Mucosa of descending colon (tissue), 3 donors: ENCODE results near the gene CAMSAP2. TPM values are rescaled to one million over a fixed set of nuclear protein-coding genes. Genes with fewer than 3 reads are reported as not detected.

Experiments
- ATAC-seq: fragments of 200-7000 bp; cut with Tn5 transposase; one replicate; pipeline ENCODE4 v1.9.1; 2020; ENCODE audit warnings: mild to moderate bottlenecking, moderate library complexity
- DNase-seq, 3 donors: peaks; one replicate each; pipeline ENCODE4 v3.0.0-alpha.2; 2020
- H3K36me3 ChIP-seq: fragments of 200-600 bp; one replicate; pipeline ENCODE4 v1.8.0; 2021; ENCODE audit warnings: low read depth, mild to moderate bottlenecking
- H3K4me1 ChIP-seq: fragments of 200-600 bp; one replicate; pipeline ENCODE4 v1.8.0; 2021; ENCODE audit warnings: low read depth, mild to moderate bottlenecking
- H3K4me3 ChIP-seq: fragments of 200-600 bp; one replicate; pipeline ENCODE4 v1.8.0; 2021; ENCODE audit warnings: mild to moderate bottlenecking
- H3K9me3 ChIP-seq: fragments of 200-600 bp; one replicate; pipeline ENCODE4 v1.8.0; 2021; ENCODE audit warnings: mild to moderate bottlenecking
- CTCF ChIP-seq: fragments of 200-600 bp; IDR thresholded peaks from one replicate; pipeline ENCODE4 v1.8.0; 2022; ENCODE audit warnings: antibody characterized with exemption, mild to moderate bottlenecking
- intact Hi-C, 2 donors: fragments of 100-400 bp; cut with DNase I in 1 of 2; cut with micrococcal nuclease in 1 of 2; formaldehyde crosslinking; loops; one replicate each; pipeline versions ENCODE4 v1.11.0 to v1.11.1; 2022; cut with DNase I, micrococcal nuclease
- total RNA-seq, 3 donors: library from RNA; stranded (reverse); fragmentation: NEBNext Ultra II Directional in 2 of 3; extraction: Animal tissue kit (Norgen Biotek cat#: 25700) in 2 of 3; gene quantifications; one replicate each; pipeline versions ENCODE4 v1.2.1 to v1.2.4, GENCODE V29; 2021 to 2023
- donor health status: DM: no; HTN: no; CAD: no; lungs with moderate emphysema.
- donor health status: DM: no; HTN: no; CAD: no.
- donor health status: DM: no; HTN: yes; CAD: no.

CAMSAP2 gene
- total RNA-seq, 3 donors from 2014 or later = 5.0 to 34.0 (median 7.1) TPM

GRCh38 chr1:200838676-200839445, 100.2 kb downstream of the CAMSAP2 start:
- DNase-seq = no peak
- Histone ChIP-seq H3K9me3 (peaks cover 5% of the 10 kb centered on the region), H3K36me3 (no peaks in the 10 kb centered on the region), H3K4me1 (no peaks in the 10 kb centered on the region), H3K4me3 (no peak overlapping the region)
- intact Hi-C loops = no loop called here
- no peak for ATAC-seq
- no peak for TF ChIP-seq CTCF

- ATAC-seq (no peak), DNase-seq (no peak)
- H3K9me3 ChIP-seq = no peaks in the 10 kb centered on the region
- intact Hi-C loops = no loop called here
- H3K4me1 ChIP-seq = no peaks in the 10 kb centered on the region
- no peak for TF ChIP-seq CTCF
- no peaks in the 10 kb centered on the region for H3K36me3 ChIP-seq
- no peak overlapping the region for H3K4me3 ChIP-seq
These were observed 106.7 kb downstream of the CAMSAP2 start for GRCh38 chr1:200845360-200845759.

- no peaks in the 10 kb centered on the region for H3K36me3 ChIP-seq
- TF ChIP-seq CTCF = no peak
- H3K4me3 ChIP-seq = no peak overlapping the region
- ATAC-seq (no peak), DNase-seq (no peak)
- intact Hi-C loops = no loop called here
- H3K9me3 ChIP-seq = no peaks in the 10 kb centered on the region
- H3K4me1 ChIP-seq = no peaks in the 10 kb centered on the region
These were observed 107.7 kb downstream of the CAMSAP2 start for GRCh38 chr1:200846398-200846797.

GRCh38 chr1:200849430-200849829, 110.7 kb downstream of the CAMSAP2 start:
- ATAC-seq = no peak

GRCh38 chr1:200850554-200850953, 111.9 kb downstream of the CAMSAP2 start:
- ATAC-seq (no peak), DNase-seq (no peak)
- intact Hi-C loops = no loop called here
- no peaks in the 10 kb centered on the region for H3K4me1 ChIP-seq
- no peaks in the 10 kb centered on the region for H3K36me3 ChIP-seq
- no peaks in the 10 kb centered on the region for H3K9me3 ChIP-seq
- H3K4me3 ChIP-seq = no peak overlapping the region
- no peak for TF ChIP-seq CTCF

More at GRCh38 chr1:200849430-200849829, 110.7 kb downstream of the CAMSAP2 start:
- intact Hi-C loops = no loop called here
- Histone ChIP-seq H3K4me1 (no peaks in the 10 kb centered on the region), H3K36me3 (no peaks in the 10 kb centered on the region), H3K4me3 (no peak overlapping the region), H3K9me3 (no peaks in the 10 kb centered on the region)
- TF ChIP-seq CTCF = no peak
- no peak for DNase-seq
